Measurements from ENCODE around the gene KCTD20. TPM values are rescaled to one million over a fixed set of nuclear protein-coding genes. Genes with fewer than 3 reads are reported as not detected.
"Not testable (repeated sequence)": the region's sequence is repeated elsewhere in the genome, so short reads cannot be mapped to it uniquely, and the experiment has no call there.

The KCTD20 gene
- total RNA-seq, 6 experiments from 2014 or later: 53.0 to 81.7 (median 65.4) TPM

DNA sequence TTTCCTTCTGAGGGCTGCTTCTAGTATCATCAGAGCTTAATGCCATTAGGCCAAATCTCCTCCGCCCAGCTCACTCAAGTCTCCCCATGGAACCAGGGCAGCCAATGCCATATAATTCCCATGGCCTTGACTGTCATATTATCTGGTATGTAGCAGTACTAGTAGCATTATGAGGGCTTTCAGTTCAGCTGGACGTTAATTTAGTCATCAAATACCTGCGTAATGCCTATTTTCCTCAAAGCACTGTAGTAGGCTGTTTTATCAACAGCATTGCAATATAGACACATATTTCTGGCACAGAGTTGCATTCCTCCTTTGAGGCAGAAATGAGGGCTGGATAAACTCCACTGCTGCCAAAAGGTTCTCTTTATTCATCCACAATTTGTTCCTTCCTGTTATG is 1.7 kb downstream of the KCTD20 start:
- H3K4me3 Mint-ChIP-seq: peak overlapping the region; percentile 98
- H3K27me3 Mint-ChIP-seq (ENCODE audit: insufficient read depth): peaks cover 2% of the 10 kb centered on the region; the same call in 1 of the 2 replicates
- peaks cover 44% of the 10 kb centered on the region for H3K4me1 Mint-ChIP-seq (ENCODE audit: low read depth)
- peaks cover 10% of the 10 kb centered on the region for H3K9me3 Mint-ChIP-seq
- H3K27ac Mint-ChIP-seq: peak overlapping the region; percentile 93
- TF ChIP-seq, protein P1, sequence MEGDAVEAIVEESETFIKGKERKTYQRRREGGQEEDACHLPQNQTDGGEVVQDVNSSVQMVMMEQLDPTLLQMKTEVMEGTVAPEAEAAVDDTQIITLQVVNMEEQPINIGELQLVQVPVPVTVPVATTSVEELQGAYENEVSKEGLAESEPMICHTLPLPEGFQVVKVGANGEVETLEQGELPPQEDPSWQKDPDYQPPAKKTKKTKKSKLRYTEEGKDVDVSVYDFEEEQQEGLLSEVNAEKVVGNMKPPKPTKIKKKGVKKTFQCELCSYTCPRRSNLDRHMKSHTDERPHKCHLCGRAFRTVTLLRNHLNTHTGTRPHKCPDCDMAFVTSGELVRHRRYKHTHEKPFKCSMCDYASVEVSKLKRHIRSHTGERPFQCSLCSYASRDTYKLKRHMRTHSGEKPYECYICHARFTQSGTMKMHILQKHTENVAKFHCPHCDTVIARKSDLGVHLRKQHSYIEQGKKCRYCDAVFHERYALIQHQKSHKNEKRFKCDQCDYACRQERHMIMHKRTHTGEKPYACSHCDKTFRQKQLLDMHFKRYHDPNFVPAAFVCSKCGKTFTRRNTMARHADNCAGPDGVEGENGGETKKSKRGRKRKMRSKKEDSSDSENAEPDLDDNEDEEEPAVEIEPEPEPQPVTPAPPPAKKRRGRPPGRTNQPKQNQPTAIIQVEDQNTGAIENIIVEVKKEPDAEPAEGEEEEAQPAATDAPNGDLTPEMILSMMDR (IDR thresholded peaks at IDR 0.05): no peak
- peaks cover 39% of the 10 kb centered on the region for H3K36me3 Mint-ChIP-seq (ENCODE audit: low read depth)
- peak; percentile 32 for DNase-seq

- no peak for DNase-seq
- Mint-ChIP-seq H3K4me3 (peak overlapping the region; percentile 65), H3K9me3 (peaks cover 12% of the 10 kb centered on the region), H3K4me1 (ENCODE audit: low read depth) (peaks cover 41% of the 10 kb centered on the region), H3K27ac (peak overlapping the region; percentile 78), H3K27me3 (ENCODE audit: insufficient read depth) (peaks cover 2% of the 10 kb centered on the region; the same call in 1 of the 2 replicates), H3K36me3 (ENCODE audit: low read depth) (peaks cover 42% of the 10 kb centered on the region)
- TF ChIP-seq, protein P1 (IDR thresholded peaks at IDR 0.05): no peak
Observed at GRCh38 chr6:36445621-36446020, 2.8 kb downstream of the KCTD20 start.

DNA sequence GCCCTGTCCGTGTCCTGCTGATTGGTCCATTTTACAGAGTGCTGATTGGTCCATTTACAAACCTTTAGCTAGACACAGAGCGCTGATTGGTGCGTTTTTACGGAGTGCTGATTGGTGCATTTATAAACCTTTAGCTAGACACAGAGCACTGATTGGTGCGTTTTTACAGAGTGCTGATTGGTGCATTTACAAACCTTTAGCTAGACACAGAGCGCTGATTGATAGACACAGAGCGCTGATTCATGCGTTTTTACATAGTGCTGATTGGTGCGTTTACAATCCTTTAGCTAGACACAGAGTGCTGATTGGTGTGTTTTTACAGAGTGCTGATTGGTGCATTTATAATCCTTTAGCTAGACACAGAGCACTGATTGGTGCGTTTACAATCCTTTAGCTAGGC is 6.4 kb downstream of the KCTD20 start:
- H3K4me3 Mint-ChIP-seq; H3K27ac Mint-ChIP-seq; DNase-seq; H3K27me3 Mint-ChIP-seq (ENCODE audit: insufficient read depth): not testable (repeated sequence)
- Mint-ChIP-seq H3K36me3 (ENCODE audit: low read depth) (peaks cover 35% of the 10 kb centered on the region), H3K9me3 (peaks cover 12% of the 10 kb centered on the region), H3K4me1 (ENCODE audit: low read depth) (peaks cover 18% of the 10 kb centered on the region)

DNA sequence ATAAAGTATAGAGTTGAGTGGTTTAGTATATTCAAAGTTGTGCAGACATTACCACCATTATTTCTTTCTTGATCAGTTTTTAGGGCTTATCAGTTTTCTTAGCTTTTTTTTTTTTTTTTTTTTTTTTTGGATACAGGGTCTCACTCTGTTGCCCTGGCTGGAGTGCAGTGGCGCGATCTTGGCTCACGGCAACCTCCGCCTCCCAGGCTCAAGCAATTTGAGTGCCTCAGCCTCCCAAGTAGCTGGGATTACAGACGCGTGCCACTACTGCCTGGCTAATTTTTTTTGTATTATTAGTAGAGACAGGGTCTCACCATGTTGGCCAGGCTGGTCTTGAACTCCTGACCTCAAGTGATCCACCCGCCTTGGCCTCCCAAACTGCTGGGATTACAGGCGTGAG is 10.1 kb downstream of the KCTD20 start:
- H3K4me1 Mint-ChIP-seq (ENCODE audit: low read depth); DNase-seq; H3K27ac Mint-ChIP-seq: not testable (repeated sequence)

GRCh38 chr6:36455486-36456027 is 12.8 kb downstream of the KCTD20 start:
- Mint-ChIP-seq H3K9me3 (no peaks in the 10 kb centered on the region), H3K27me3 (ENCODE audit: insufficient read depth) (no peaks in the 10 kb centered on the region), H3K36me3 (ENCODE audit: low read depth) (peaks cover 19% of the 10 kb centered on the region), H3K4me1 (ENCODE audit: low read depth) (peaks cover 8% of the 10 kb centered on the region; the same call in 1 of the 2 replicates), H3K4me3 (no peak overlapping the region), H3K27ac (no peak overlapping the region)
- TF ChIP-seq, protein P1 (IDR thresholded peaks at IDR 0.05): no peak
- DNase-seq: no peak

More for the DNA sequence above, 10.1 kb downstream of the KCTD20 start:
- not testable (repeated sequence) for H3K27me3 Mint-ChIP-seq (ENCODE audit: insufficient read depth); H3K4me3 Mint-ChIP-seq
- peaks cover 32% of the 10 kb centered on the region for H3K36me3 Mint-ChIP-seq (ENCODE audit: low read depth)
- peaks cover 12% of the 10 kb centered on the region for H3K9me3 Mint-ChIP-seq

- Mint-ChIP-seq H3K27ac (no peak overlapping the region), H3K36me3 (ENCODE audit: low read depth) (peaks cover 31% of the 10 kb centered on the region), H3K4me3 (no peak overlapping the region), H3K27me3 (ENCODE audit: insufficient read depth) (no peaks in the 10 kb centered on the region), H3K4me1 (ENCODE audit: low read depth) (peaks cover 39% of the 10 kb centered on the region), H3K9me3 (no peaks in the 10 kb centered on the region)
- DNase-seq: no peak
- TF ChIP-seq, protein P1 (IDR thresholded peaks at IDR 0.05): no peak
Observed at GRCh38 chr6:36459501-36459900, 16.7 kb downstream of the KCTD20 start.

Measured in HFFc6 (cell line).